ENCODE data around the gene SRCAP.

- TF ChIP-seq EP300 (IDR thresholded peaks at IDR 0.05; ENCODE audit: borderline replicate concordance in 1 of 2, low read depth in 2 of 2, low read length in 2 of 2) (no peak), USF2 (IDR thresholded peaks at IDR 0.05; ENCODE audit: low read length) (no peak), CTCF (IDR thresholded peaks at IDR 0.05; ENCODE audit: control extremely low read depth in 1 of 3, insufficient read depth in 1 of 3, low read depth in 1 of 3, low read length in 3 of 3) (no peak), RNF2 (IDR thresholded peaks at IDR 0.05; ENCODE audit: borderline replicate concordance, low read depth, low read length, missing control alignments, poor library complexity, severe bottlenecking) (no peak), FOSL1 (IDR thresholded peaks at IDR 0.05; ENCODE audit: insufficient read depth, low read depth, low read length) (no peak), TAF1 (IDR thresholded peaks at IDR 0.05; ENCODE audit: low read depth, low read length) (no peak), RXRA (IDR thresholded peaks at IDR 0.05; ENCODE audit: insufficient read depth, low read depth, low read length) (no peak), POLR2AphosphoS5 (IDR thresholded peaks at IDR 0.05; ENCODE audit: low read depth, low read length) (no peak)
Observed at GRCh38 chr16:30652005-30652296, 47.0 kb upstream of the SRCAP start.

Data from H1 (cell line).